Measurements from ENCODE around the gene TOMM6.

The TOMM6 gene

GRCh38 chr6:41769376-41769775 is 18.1 kb upstream of the TOMM6 start:
- no peak overlapping the region for H3K18ac ChIP-seq (ENCODE audit: low read length)
- no peak overlapping the region for H3K14ac ChIP-seq (ENCODE audit: low read length)
- H4K8ac ChIP-seq (ENCODE audit: low read depth, low read length): no peak overlapping the region
- H3K79me1 ChIP-seq (ENCODE audit: low read depth, low read length): no peaks in the 10 kb centered on the region
- H3K27me3 ChIP-seq (ENCODE audit: control insufficient read depth in 3 of 3, insufficient read depth in 3 of 3, low read depth in 1 of 3, low read length in 3 of 3): no peaks in the 10 kb centered on the region
- H2AK5ac ChIP-seq (ENCODE audit: low read depth, low read length): no peak overlapping the region
- H3K27ac ChIP-seq (replicated peaks; ENCODE audit: low read length): no peak overlapping the region
- no peak overlapping the region for H3K4me3 ChIP-seq (ENCODE audit: low read length in 2 of 2)
- H2BK5ac ChIP-seq (ENCODE audit: low read length): peak overlapping the region; percentile 54
- DNase-seq (ENCODE audit: low spot score): no peak
- no CpG with 5 or more reads among the region's 8 CpGs for WGBS, 2 donors (ENCODE audit: extremely low coverage in 2 of 2, insufficient read length in 2 of 2, insufficient replicate concordance in 1 of 2)
- H3K4ac ChIP-seq (ENCODE audit: low read length): no peak overlapping the region
- H2BK15ac ChIP-seq (ENCODE audit: low read length): no peak overlapping the region
- no peak overlapping the region for H3K4me2 ChIP-seq (ENCODE audit: insufficient read depth, low read length, poor library complexity, severe bottlenecking)
- H4K91ac ChIP-seq (ENCODE audit: low read depth, low read length, poor library complexity): no peak overlapping the region
- no peaks in the 10 kb centered on the region for H3K9me3 ChIP-seq (replicated peaks in 1 of 2; ENCODE audit: control insufficient read depth in 2 of 2, insufficient read depth in 1 of 2, low read depth in 1 of 2, low read length in 2 of 2)
- peaks cover 14 to 28% of the 10 kb centered on the region in 2 donors for H3K36me3 ChIP-seq (replicated peaks in 1 of 2; ENCODE audit: control insufficient read depth in 2 of 2, insufficient read depth in 2 of 2, low read length in 2 of 2)
- H3K23ac ChIP-seq (ENCODE audit: low read depth, low read length, poor library complexity): no peak overlapping the region
- no peak overlapping the region for H3K9ac ChIP-seq (ENCODE audit: low read depth, low read length, poor library complexity)
- H2BK120ac ChIP-seq (ENCODE audit: low read depth, low read length): no peak overlapping the region
- no peak overlapping the region for H2AFZ ChIP-seq (ENCODE audit: low read length)
- H3K4me1 ChIP-seq (ENCODE audit: control insufficient read depth in 2 of 2, insufficient read depth in 1 of 2, low read depth in 1 of 2, low read length in 2 of 2): peaks cover 9 to 11% of the 10 kb centered on the region in 2 donors
- H2BK12ac ChIP-seq (ENCODE audit: low read length): no peak overlapping the region

GRCh38 chr6:41770381-41771057 is 17.0 kb upstream of the TOMM6 start:
- H3K4me2 ChIP-seq (ENCODE audit: insufficient read depth, low read length, poor library complexity, severe bottlenecking): no peak overlapping the region
- H3K36me3 ChIP-seq (replicated peaks in 1 of 2; ENCODE audit: control insufficient read depth in 2 of 2, insufficient read depth in 2 of 2, low read length in 2 of 2): peaks cover 23 to 40% of the 10 kb centered on the region in 2 donors
- H2AFZ ChIP-seq (ENCODE audit: low read length): no peak overlapping the region
- no peak overlapping the region for H2BK12ac ChIP-seq (ENCODE audit: low read length)
- no peak overlapping the region for H3K18ac ChIP-seq (ENCODE audit: low read length)
- no peaks in the 10 kb centered on the region for H3K9me3 ChIP-seq (replicated peaks in 1 of 2; ENCODE audit: control insufficient read depth in 2 of 2, insufficient read depth in 1 of 2, low read depth in 1 of 2, low read length in 2 of 2)
- H3K9ac ChIP-seq (ENCODE audit: low read depth, low read length, poor library complexity): no peak overlapping the region
- H4K91ac ChIP-seq (ENCODE audit: low read depth, low read length, poor library complexity): no peak overlapping the region
- no peak overlapping the region for H3K14ac ChIP-seq (ENCODE audit: low read length)
- no peak overlapping the region for H3K4ac ChIP-seq (ENCODE audit: low read length)
- no CpG with 5 or more reads among the region's 30 CpGs for WGBS, 2 donors (ENCODE audit: extremely low coverage in 2 of 2, insufficient read length in 2 of 2, insufficient replicate concordance in 1 of 2)
- H3K23ac ChIP-seq (ENCODE audit: low read depth, low read length, poor library complexity): peak overlapping the region; percentile 53
- no peak overlapping the region for H3K4me3 ChIP-seq (ENCODE audit: low read length in 2 of 2)
- no peaks in the 10 kb centered on the region for H3K79me1 ChIP-seq (ENCODE audit: low read depth, low read length)
- H2AK5ac ChIP-seq (ENCODE audit: low read depth, low read length): no peak overlapping the region
- H3K27ac ChIP-seq (replicated peaks; ENCODE audit: low read length): no peak overlapping the region
- no peak overlapping the region for H2BK15ac ChIP-seq (ENCODE audit: low read length)
- DNase-seq (ENCODE audit: low spot score): no peak
- H2BK120ac ChIP-seq (ENCODE audit: low read depth, low read length): no peak overlapping the region
- H4K8ac ChIP-seq (ENCODE audit: low read depth, low read length): no peak overlapping the region
- no peaks in the 10 kb centered on the region for H3K27me3 ChIP-seq (ENCODE audit: control insufficient read depth in 3 of 3, insufficient read depth in 3 of 3, low read depth in 1 of 3, low read length in 3 of 3)
- peaks cover 9 to 11% of the 10 kb centered on the region in 2 donors for H3K4me1 ChIP-seq (ENCODE audit: control insufficient read depth in 2 of 2, insufficient read depth in 1 of 2, low read depth in 1 of 2, low read length in 2 of 2)
- no peak overlapping the region for H2BK5ac ChIP-seq (ENCODE audit: low read length)

GRCh38 chr6:41771058-41771983 is 16.2 kb upstream of the TOMM6 start:
- Histone ChIP-seq H3K4me3 (ENCODE audit: low read length in 2 of 2) (no peak overlapping the region), H2BK15ac (ENCODE audit: low read length) (no peak overlapping the region), H2AK5ac (ENCODE audit: low read depth, low read length) (no peak overlapping the region), H4K8ac (ENCODE audit: low read depth, low read length) (no peak overlapping the region), H3K9me3 (replicated peaks in 1 of 2; ENCODE audit: control insufficient read depth in 2 of 2, insufficient read depth in 1 of 2, low read depth in 1 of 2, low read length in 2 of 2) (no peaks in the 10 kb centered on the region), H2AFZ (ENCODE audit: low read length) (no peak overlapping the region), H2BK120ac (ENCODE audit: low read depth, low read length) (no peak overlapping the region), H3K18ac (ENCODE audit: low read length) (no peak overlapping the region), H3K27me3 (ENCODE audit: control insufficient read depth in 3 of 3, insufficient read depth in 3 of 3, low read depth in 1 of 3, low read length in 3 of 3) (no peaks in the 10 kb centered on the region), H3K9ac (ENCODE audit: low read depth, low read length, poor library complexity) (no peak overlapping the region), H3K79me1 (ENCODE audit: low read depth, low read length) (no peaks in the 10 kb centered on the region), H3K4me1 (ENCODE audit: control insufficient read depth in 2 of 2, insufficient read depth in 1 of 2, low read depth in 1 of 2, low read length in 2 of 2) (peaks cover 9 to 11% of the 10 kb centered on the region in 2 donors), H2BK12ac (ENCODE audit: low read length) (no peak overlapping the region), H2BK5ac (ENCODE audit: low read length) (no peak overlapping the region), H3K4me2 (ENCODE audit: insufficient read depth, low read length, poor library complexity, severe bottlenecking) (no peak overlapping the region), H3K4ac (ENCODE audit: low read length) (no peak overlapping the region), H3K27ac (replicated peaks; ENCODE audit: low read length) (no peak overlapping the region), H4K91ac (ENCODE audit: low read depth, low read length, poor library complexity) (no peak overlapping the region), H3K14ac (ENCODE audit: low read length) (no peak overlapping the region), H3K23ac (ENCODE audit: low read depth, low read length, poor library complexity) (no peak overlapping the region), H3K36me3 (replicated peaks in 1 of 2; ENCODE audit: control insufficient read depth in 2 of 2, insufficient read depth in 2 of 2, low read length in 2 of 2) (peaks cover 27 to 45% of the 10 kb centered on the region in 2 donors)
- no peak for DNase-seq (ENCODE audit: low spot score)
- WGBS, 2 donors (ENCODE audit: extremely low coverage in 2 of 2, insufficient read length in 2 of 2, insufficient replicate concordance in 1 of 2): no CpG with 5 or more reads among the region's 29 CpGs

- no peak overlapping the region for H4K91ac ChIP-seq (ENCODE audit: low read depth, low read length, poor library complexity)
- peaks cover 34 to 51% of the 10 kb centered on the region in 2 donors for H3K36me3 ChIP-seq (replicated peaks in 1 of 2; ENCODE audit: control insufficient read depth in 2 of 2, insufficient read depth in 2 of 2, low read length in 2 of 2)
- no CpG with 5 or more reads among the region's 3 CpGs for WGBS, 2 donors (ENCODE audit: extremely low coverage in 2 of 2, insufficient read length in 2 of 2, insufficient replicate concordance in 1 of 2)
Observed at GRCh38 chr6:41774841-41775240, 12.7 kb upstream of the TOMM6 start.

More at GRCh38 chr6:41774841-41775240, 12.7 kb upstream of the TOMM6 start:
- H3K4me3 ChIP-seq (ENCODE audit: low read length in 2 of 2): no peak overlapping the region
- H3K4ac ChIP-seq (ENCODE audit: low read length): no peak overlapping the region
- peaks cover 3 to 5% of the 10 kb centered on the region in 2 donors for H3K4me1 ChIP-seq (ENCODE audit: control insufficient read depth in 2 of 2, insufficient read depth in 1 of 2, low read depth in 1 of 2, low read length in 2 of 2)
- no peak overlapping the region for H3K9ac ChIP-seq (ENCODE audit: low read depth, low read length, poor library complexity)
- H2BK12ac ChIP-seq (ENCODE audit: low read length): no peak overlapping the region
- no peaks in the 10 kb centered on the region for H3K27me3 ChIP-seq (ENCODE audit: control insufficient read depth in 3 of 3, insufficient read depth in 3 of 3, low read depth in 1 of 3, low read length in 3 of 3)
- no peak overlapping the region for H3K18ac ChIP-seq (ENCODE audit: low read length)
- no peak overlapping the region for H3K14ac ChIP-seq (ENCODE audit: low read length)
- no peak overlapping the region for H2AFZ ChIP-seq (ENCODE audit: low read length)
- no peaks in the 10 kb centered on the region for H3K9me3 ChIP-seq (replicated peaks in 1 of 2; ENCODE audit: control insufficient read depth in 2 of 2, insufficient read depth in 1 of 2, low read depth in 1 of 2, low read length in 2 of 2)
- H3K79me1 ChIP-seq (ENCODE audit: low read depth, low read length): no peaks in the 10 kb centered on the region
- H3K27ac ChIP-seq (replicated peaks; ENCODE audit: low read length): no peak overlapping the region
- no peak overlapping the region for H2BK5ac ChIP-seq (ENCODE audit: low read length)
- H3K23ac ChIP-seq (ENCODE audit: low read depth, low read length, poor library complexity): no peak overlapping the region
- no peak for DNase-seq (ENCODE audit: low spot score)
- H2BK120ac ChIP-seq (ENCODE audit: low read depth, low read length): no peak overlapping the region
- no peak overlapping the region for H3K4me2 ChIP-seq (ENCODE audit: insufficient read depth, low read length, poor library complexity, severe bottlenecking)
- H2AK5ac ChIP-seq (ENCODE audit: low read depth, low read length): no peak overlapping the region
- H4K8ac ChIP-seq (ENCODE audit: low read depth, low read length): no peak overlapping the region
- H2BK15ac ChIP-seq (ENCODE audit: low read length): no peak overlapping the region

All from neuronal stem cell (in vitro differentiated cells).